K562 (cell line): ENCODE measurements around the gene MTHFR. TPM values are rescaled to one million over a fixed set of nuclear protein-coding genes. Genes with fewer than 3 reads are reported as not detected.

Experiments used
- ATAC-seq: fragments of 200-7000 bp; cut with Tn5 transposase; 3 replicates; pipeline ENCODE4 v1.9.1; 2020; ENCODE audit warnings: moderate library complexity
- BruUV-seq: library from RNA; stranded (reverse); fragments of 400-500 nt; replicated peaks from 2 replicates; lab custom pipeline; 2021; lab: Mats Ljungman, UMichigan
- CTCF ChIA-PET: fragments of 300-600 bp; formaldehyde crosslinking; extraction: SDS; loops from one replicate; lab custom pipeline; 2021; ENCODE audit warnings: low intra/inter-chr PET ratio; lab: Yijun Ruan, JAX
- POLR2A ChIA-PET: fragments of 300-600, 350-650 bp; sonication (Branson Sonifier 250); formaldehyde crosslinking; extraction: SDS; loops from one replicate; lab custom pipeline; 2021; ENCODE audit warnings: antibody characterized with exemption, inconsistent platforms; lab: Yijun Ruan, JAX
- DNase-seq, 4 experiments: peaks; one replicate each; pipeline versions ENCODE4 v3.0.0 to v3.0.0-alpha.2; 2011 to 2018; ENCODE audit warnings: low spot score in 3 of 4, mixed read lengths in 3 of 4; ENCODE audit errors: extremely low read depth in 1 of 4
- FAIRE-seq: peaks from 2 replicates; lab custom pipeline; 2011; peaks lifted over from hg19 to GRCh38; lab: Jason Lieb, UNC
- H2AFZ ChIP-seq: 2 replicates; pipeline ENCODE4 v1.6.0; 2011; ENCODE audit warnings: low read depth, low read length, control low read depth, inconsistent platforms
- H3K27ac ChIP-seq: fragments of 200-600 bp; 3 replicates; pipeline ENCODE4 v1.8.0; 2011; ENCODE audit warnings: low read depth, mild to moderate bottlenecking, control low read depth, inconsistent platforms, low read length, moderate library complexity, mixed read lengths; ENCODE audit errors: extremely low read depth
- H3K27me3 ChIP-seq, 2 experiments: fragments of 300-600 bp in 1 of 2; 2 replicates in 1 of 2; 3 replicates in 1 of 2; pipeline versions ENCODE4 v1.6.0 to v1.8.0; 2011; ENCODE audit warnings: inconsistent platforms in 2 of 2, low read length in 2 of 2, mild to moderate bottlenecking in 1 of 2, mixed read lengths in 1 of 2, moderate library complexity in 1 of 2; ENCODE audit not compliant: control insufficient read depth in 2 of 2, insufficient read depth in 2 of 2
- H3K36me3 ChIP-seq: fragments of 300-600 bp; 3 replicates; pipeline ENCODE4 v1.8.0; 2011; ENCODE audit warnings: mild to moderate bottlenecking, low read length, inconsistent platforms; ENCODE audit not compliant: control insufficient read depth, insufficient read depth
- H3K4me1 ChIP-seq, 2 experiments: fragments of 200-600 bp in 1 of 2; replicated peaks in 1 of 2; 2 replicates in 1 of 2; 3 replicates in 1 of 2; pipeline versions ENCODE4 v1.5.1 to v1.8.0; 2011; ENCODE audit warnings: inconsistent platforms in 2 of 2, low read length in 2 of 2, mild to moderate bottlenecking in 1 of 2, mixed read lengths in 1 of 2, moderate library complexity in 1 of 2; ENCODE audit not compliant: control insufficient read depth in 2 of 2, insufficient read depth in 2 of 2
- H3K4me2 ChIP-seq: 2 replicates; pipeline ENCODE4 v1.6.1; 2011; ENCODE audit warnings: low read length, control low read depth, inconsistent platforms, mixed read lengths; ENCODE audit not compliant: insufficient read depth
- H3K4me3 ChIP-seq: fragments of 200-600 bp; sonication (generic), shearing (Covaris generic); 2 replicates; pipeline ENCODE4 v1.5.1; 2016; ENCODE audit warnings: control low read depth, inconsistent platforms
- H3K79me2 ChIP-seq: fragments of 200-600 bp; 3 replicates; pipeline ENCODE4 v1.8.0; 2011; ENCODE audit warnings: low read length, inconsistent platforms; ENCODE audit not compliant: control insufficient read depth, insufficient read depth
- H3K9ac ChIP-seq, 2 experiments: 2 replicates each; pipeline versions ENCODE4 v1.6.0 to v1.6.1; 2011; ENCODE audit warnings: low read depth in 2 of 2, low read length in 2 of 2, control low read depth in 1 of 2, inconsistent platforms in 1 of 2, mild to moderate bottlenecking in 1 of 2, mixed read lengths in 1 of 2; ENCODE audit not compliant: insufficient read depth in 1 of 2
- H3K9me1 ChIP-seq: one replicate; pipeline ENCODE4 v1.6.0; 2011; ENCODE audit warnings: inconsistent platforms, mild to moderate bottlenecking, low read length, moderate library complexity; ENCODE audit not compliant: control insufficient read depth, insufficient read depth
- H3K9me3 ChIP-seq: replicated peaks from 2 replicates; pipeline ENCODE4 v1.5.1; 2011; ENCODE audit warnings: low read depth, low read length, inconsistent platforms; ENCODE audit not compliant: control insufficient read depth, insufficient read depth
- H4K20me1 ChIP-seq: replicated peaks from 2 replicates; pipeline ENCODE4 v1.6.1; 2011; ENCODE audit warnings: low read length, inconsistent platforms, mixed read lengths; ENCODE audit not compliant: control insufficient read depth, insufficient read depth
- C11orf30 ChIP-seq: fragments of 450-650 bp; IDR thresholded peaks from 2 replicates; pipeline ENCODE4 v1.6.1; 2016; ENCODE audit warnings: low read depth, mild to moderate bottlenecking
- CEBPB ChIP-seq: fragments of 450-650 bp; IDR thresholded peaks from 2 replicates; pipeline ENCODE4 v1.6.1; 2016; ENCODE audit warnings: missing genetic modification characterization, missing compliant biosample characterization
- CHD2 ChIP-seq: IDR thresholded peaks from 2 replicates; pipeline ENCODE4 v1.6.1; 2011; ENCODE audit warnings: low read depth, low read length
- CREB3L1 ChIP-seq: fragments of 450-650 bp; IDR thresholded peaks from 2 replicates; pipeline ENCODE4 v1.6.1; 2014; ENCODE audit warnings: low read depth, mild to moderate bottlenecking, moderate library complexity, borderline replicate concordance
- EGR1 ChIP-seq: fragments of 450-650 bp; conservative IDR thresholded peaks from 2 replicates; pipeline ENCODE4 v1.6.1; 2017; ENCODE audit warnings: mild to moderate bottlenecking
- ELF4 ChIP-seq: fragments of 450-650 bp; formaldehyde crosslinking; IDR thresholded peaks from 2 replicates; pipeline ENCODE4 v1.4.0; 2022; ENCODE audit warnings: missing genetic modification characterization
- EP300 ChIP-seq: IDR thresholded peaks from 2 replicates; pipeline ENCODE4 v1.6.1; 2012; ENCODE audit warnings: low read length, improper control_type of control experiment
- MED1 ChIP-seq: sonication (generic); formaldehyde crosslinking; IDR thresholded peaks from 2 replicates; pipeline ENCODE4 v1.8.1; 2023; ENCODE audit warnings: missing genetic modification reagents, borderline replicate concordance
- MIER1 ChIP-seq: fragments of 450-650 bp; IDR thresholded peaks from 2 replicates; pipeline ENCODE4 v1.6.1; 2016; ENCODE audit warnings: antibody characterized with exemption, mild to moderate bottlenecking, low read depth
- MYC ChIP-seq, 2 experiments: fragments of 250-450 bp in 1 of 2; sonication (Bioruptor Pico) in 1 of 2; IDR thresholded peaks; 2 replicates each; pipeline versions ENCODE4 v1.5.1 to v1.6.1; 2012 to 2021; ENCODE audit warnings: low read depth in 2 of 2, borderline replicate concordance in 1 of 2, improper control_type of control experiment in 1 of 2, low read length in 1 of 2, mild to moderate bottlenecking in 1 of 2, moderate library complexity in 1 of 2
- NFE2L1 ChIP-seq: fragments of 450-650 bp; IDR thresholded peaks from 2 replicates; pipeline ENCODE4 v1.6.1; 2016; ENCODE audit warnings: missing genetic modification characterization, low read depth, mild to moderate bottlenecking, missing compliant biosample characterization, moderate library complexity, borderline replicate concordance
- POLR2A ChIP-seq: fragments of 450-650 bp; conservative IDR thresholded peaks from 2 replicates; pipeline ENCODE4 v1.6.1; 2016
- PTRF ChIP-seq: fragments of 450-650 bp; IDR thresholded peaks from 2 replicates; pipeline ENCODE4 v1.6.1; 2016; ENCODE audit warnings: mild to moderate bottlenecking, missing genetic modification characterization, missing compliant biosample characterization
- RCOR1 ChIP-seq, 2 experiments: IDR thresholded peaks; 2 replicates each; pipeline ENCODE4 v1.6.1; 2012; ENCODE audit warnings: low read depth in 2 of 2, low read length in 2 of 2, borderline replicate concordance in 1 of 2, improper control_type of control experiment in 1 of 2
- SMAD2 ChIP-seq: fragments of 150-350 bp; IDR thresholded peaks from 2 replicates; pipeline ENCODE4 v1.6.1; 2014; ENCODE audit warnings: low read depth, mild to moderate bottlenecking, low read length
- SUPT5H ChIP-seq: fragments of 450-650 bp; IDR thresholded peaks from 2 replicates; pipeline ENCODE4 v1.6.1; 2016
- ZNF445 ChIP-seq: fragments of 250-450 bp; sonication (Bioruptor Pico); IDR thresholded peaks from 2 replicates; pipeline ENCODE4 v1.4.0; 2020; ENCODE audit warnings: low read depth, mild to moderate bottlenecking, moderate library complexity
- ZNF551 ChIP-seq: fragments of 250-450 bp; sonication (Bioruptor Pico); IDR thresholded peaks from 2 replicates; pipeline ENCODE4 v1.5.0; 2021; ENCODE audit warnings: mild to moderate bottlenecking, moderate library complexity
- WGBS: fragments of 100-300 bp; shearing (Covaris generic); methylation state at CpG from one replicate; pipeline ENCODE4 v1.1.6; 2016; ENCODE audit warnings: low coverage, mixed read lengths; ENCODE audit not compliant: insufficient coverage; ENCODE audit errors: missing lambda C conversion rate; 5-methylcytosine and 5-hydroxymethylcytosine counted together
- in situ Hi-C: fragments of 300-500 bp; cut with MboI; formaldehyde crosslinking; loops from 4 replicates; pipeline ENCODE4 v1.15.0; 2018; ENCODE audit warnings: inconsistent platforms, mixed read lengths
- intact Hi-C: fragments of 100-400 bp; cut with micrococcal nuclease; formaldehyde crosslinking; loops from 2 replicates; pipeline ENCODE4 v1.14.2; 2022
- polyA plus RNA-seq, 8 experiments: library from polyadenylated mRNA; depleted of rRNA in 4 of 8; stranded (reverse) in 5 of 8; unstranded in 3 of 8; fragments of >200 nt; fragmentation: Nextera tagmentation in 2 of 8; fragmentation: Illumina TruSeq in 1 of 8; extraction: Ambion mirVana in 2 of 8; extraction: Trizol in 1 of 8; gene quantifications; 2 replicates each; pipeline versions ENCODE4 v1.2.1 to v1.2.3, GENCODE V29; 2011 to 2014; ENCODE audit warnings: inconsistent platforms in 1 of 8, missing spikeins in 1 of 8
- total RNA-seq, 7 experiments: library from RNA; depleted of rRNA in 6 of 7; stranded (reverse); fragments of >200 nt in 6 of 7; fragmentation: Illumina TruSeq in 2 of 7; extraction: Trizol in 2 of 7; gene quantifications; 2 replicates each; pipeline versions ENCODE4 v1.2.1 to v1.2.3, GENCODE V29; 2011 to 2021; ENCODE audit warnings: low replicate concordance in 1 of 7

MTHFR gene
- total and polyA plus RNA-seq, 9 of the 15 experiments (the other 6 are each of a cell fraction or from before 2014, with no cell fraction given): 5.0 to 104 (median 62.6) TPM

GRCh38 chr1:11823366-11824137 lies 17.8 kb upstream of the MTHFR start:
- intact Hi-C loops (no loop called here), in situ Hi-C loops (no loop called here)
- Histone ChIP-seq H3K9me3 (no peaks in the 10 kb centered on the region), H3K4me2 (no peak overlapping the region), H3K4me1 (no peaks in the 10 kb centered on the region), H3K36me3 (peaks cover 83% of the 10 kb centered on the region), H3K9ac (no peak overlapping the region; a peak in 1 of 4 replicates), H2AFZ (no peak overlapping the region), H3K27ac (no peak overlapping the region), H3K9me1 (no peaks in the 10 kb centered on the region), H3K79me2 (no peaks in the 10 kb centered on the region), H3K27me3 (no peaks in the 10 kb centered on the region), H4K20me1 (no peaks in the 10 kb centered on the region), H3K4me3 (no peak overlapping the region)
- ChIA-PET CTCF (no interaction called here), POLR2A (interaction anchor here (0.6 to 3.4 kb wide), 13 partner anchors 8 to 237 kb away, joined by 3 to 41 read pairs (median 4); no protein-coding TSS in a partner anchor)
- ATAC-seq (no peak; the same call in 2 of the 3 replicates), DNase-seq (no peak), FAIRE-seq (peak; percentile 57)
- 89% methylated on average over 17 of the region's 17 CpGs for WGBS
- no TSS peak for BruUV-seq
- TF ChIP-seq CEBPB (tag) (no peak), ELF4 (CRISPR knock-in tag) (no peak), PTRF (no peak), ZNF445 (CRISPR knock-in tag) (no peak), MED1 (CRISPR knock-in tag) (no peak), C11orf30 (peak; percentile 32; the same call in 1 of the 2 replicates), RCOR1 (IDR thresholded peaks at IDR 0.05; ENCODE audit: borderline replicate concordance in 1 of 2, low read depth in 2 of 2, low read length in 2 of 2) (no peak), EP300 (no peak), CREB3L1 (no peak), MIER1 (no peak), CHD2 (no peak), POLR2A (0 out of 2 replicates have a peak, but pooled peaks have one; percentile 48), NFE2L1 (no peak), SMAD2 (no peak), SUPT5H (0 out of 2 replicates have a peak, but pooled peaks have one; percentile 29), MYC (IDR thresholded peaks at IDR 0.05; ENCODE audit: low read depth, low read length) (no peak), MYC (CRISPR knock-in tag; IDR thresholded peaks at IDR 0.05; ENCODE audit: borderline replicate concordance, low read depth) (no peak), EGR1 (no peak), ZNF551 (CRISPR knock-in tag) (no peak)
